T1000 (cell line): Measurements from ENCODE around the gene CD81.

Experiments
- DNase-seq: peaks from one replicate; lab custom pipeline; 2025; ENCODE audit warnings: mixed read lengths; lab: John Stamatoyannopoulos, UW

CD81 gene

GRCh38 chr11:2390091-2390724 lies 13.1 kb downstream of the CD81 start:
- no peak for DNase-seq

GRCh38 chr11:2390725-2391151 lies 13.6 kb downstream of the CD81 start:
- peak; percentile 52 for DNase-seq

- DNase-seq, result no peak
These were observed 14.3 kb downstream of the CD81 start for GRCh38 chr11:2391181-2391975.

- DNase-seq, result no peak
These were observed 15.3 kb downstream of the CD81 start for GRCh38 chr11:2392241-2392959.

GRCh38 chr11:2393111-2393868 lies 16.2 kb downstream of the CD81 start:
- no peak for DNase-seq

- DNase-seq, result no peak
These were observed 17.1 kb downstream of the CD81 start for GRCh38 chr11:2393941-2394817.

- DNase-seq, result no peak
These were observed 17.7 kb downstream of the CD81 start for GRCh38 chr11:2394818-2395105.

- no peak for DNase-seq
These were observed 18.2 kb downstream of the CD81 start for GRCh38 chr11:2395211-2395730.

- no peak for DNase-seq
These were observed 18.7 kb downstream of the CD81 start for GRCh38 chr11:2395856-2396255.

GRCh38 chr11:2396471-2396870 lies 19.4 kb downstream of the CD81 start:
- DNase-seq, result no peak

GRCh38 chr11:2397005-2397404 lies 19.9 kb downstream of the CD81 start:
- DNase-seq, result no peak

GRCh38 chr11:2398664-2399355 lies 21.7 kb downstream of the CD81 start:
- DNase-seq, result no peak

- DNase-seq, result no peak
These were observed 22.5 kb downstream of the CD81 start for GRCh38 chr11:2399488-2400068.

- peak; percentile 98 for DNase-seq
These were observed 23.1 kb downstream of the CD81 start, which contains the start of gene TSSC4 for GRCh38 chr11:2400069-2400761. Gene TSSC4 (plus strand): TSS chr11:2400750. CDS start chr11:2402634, 1,884 bp downstream.

- DNase-seq, result no peak
These were observed 23.8 kb downstream of the CD81 start for GRCh38 chr11:2400762-2401435.

- DNase-seq, result no peak
These were observed 24.4 kb downstream of the CD81 start for GRCh38 chr11:2401436-2401984.

- DNase-seq, result no peak
These were observed 25.0 kb downstream of the CD81 start for GRCh38 chr11:2402106-2402505.

GRCh38 chr11:2402890-2403645 lies 26.0 kb downstream of the CD81 start:
- no peak for DNase-seq
